Astrocyte (in vitro differentiated cells and primary cell): ENCODE measurements around the gene BICDL2. TPM values are rescaled to one million over a fixed set of nuclear protein-coding genes. Genes with fewer than 3 reads are reported as not detected.

Experiments
- DNase-seq: peaks from one replicate; pipeline ENCODE4 v3.0.0-alpha.2; 2010; ENCODE audit warnings: low read depth
- FAIRE-seq: peaks from 2 replicates; lab custom pipeline; 2011; peaks lifted over from hg19 to GRCh38; lab: Jason Lieb, UNC
- H2AFZ ChIP-seq: 2 replicates; pipeline ENCODE4 v1.6.0; 2012; ENCODE audit warnings: low read depth, low read length, inconsistent platforms
- H3K27ac ChIP-seq: 2 replicates; pipeline ENCODE4 v1.5.1; 2011; ENCODE audit warnings: low read depth, low read length, inconsistent platforms
- H3K27me3 ChIP-seq: 2 replicates; pipeline ENCODE4 v1.6.0; 2011; ENCODE audit warnings: low read length, inconsistent platforms; ENCODE audit not compliant: insufficient read depth
- H3K36me3 ChIP-seq: 2 replicates; pipeline ENCODE4 v1.5.1; 2011; ENCODE audit warnings: low read length, inconsistent platforms; ENCODE audit not compliant: insufficient read depth
- H3K4me1 ChIP-seq: 2 replicates; pipeline ENCODE4 v1.5.1; 2011; ENCODE audit warnings: low read length, inconsistent platforms; ENCODE audit not compliant: insufficient read depth
- H3K4me2 ChIP-seq: 2 replicates; pipeline ENCODE4 v1.6.0; 2012; ENCODE audit warnings: low read length, inconsistent platforms
- H3K4me3 ChIP-seq: 2 replicates; pipeline ENCODE4 v1.5.1; 2011; ENCODE audit warnings: low read depth, mild to moderate bottlenecking, low read length, inconsistent platforms; ENCODE audit not compliant: insufficient read depth
- H3K79me2 ChIP-seq: 2 replicates; pipeline ENCODE4 v1.6.0; 2012; ENCODE audit warnings: mild to moderate bottlenecking, low read length, inconsistent platforms; ENCODE audit not compliant: insufficient read depth
- H3K9ac ChIP-seq: 2 replicates; pipeline ENCODE4 v1.6.0; 2012; ENCODE audit warnings: mild to moderate bottlenecking, low read length, inconsistent platforms
- H3K9me3 ChIP-seq: 2 replicates; pipeline ENCODE4 v1.5.1; 2012; ENCODE audit warnings: low read depth, mild to moderate bottlenecking, low read length, inconsistent platforms; ENCODE audit not compliant: insufficient read depth
- H4K20me1 ChIP-seq: 2 replicates; pipeline ENCODE4 v1.6.0; 2012; ENCODE audit warnings: low read length, inconsistent platforms; ENCODE audit not compliant: insufficient read depth
- H3K27ac Mint-ChIP-seq: one replicate; pipeline ENCODE4 v1.8.0; 2021; ENCODE audit warnings: mild to moderate bottlenecking, mixed read lengths; ENCODE audit not compliant: unreplicated experiment
- H3K27me3 Mint-ChIP-seq: one replicate; pipeline ENCODE4 v1.8.0; 2021; ENCODE audit warnings: low read depth, mixed read lengths; ENCODE audit not compliant: unreplicated experiment
- H3K36me3 Mint-ChIP-seq: one replicate; pipeline ENCODE4 v1.8.0; 2021; ENCODE audit warnings: low read depth, mixed read lengths; ENCODE audit not compliant: unreplicated experiment
- H3K4me1 Mint-ChIP-seq: one replicate; pipeline ENCODE4 v1.8.0; 2021; ENCODE audit warnings: low read depth, mixed read lengths; ENCODE audit not compliant: unreplicated experiment
- H3K4me3 Mint-ChIP-seq: one replicate; pipeline ENCODE4 v1.8.0; 2021; ENCODE audit warnings: mild to moderate bottlenecking, moderate library complexity, mixed read lengths; ENCODE audit not compliant: unreplicated experiment
- H3K9me3 Mint-ChIP-seq: one replicate; pipeline ENCODE4 v1.8.0; 2021; ENCODE audit warnings: mild to moderate bottlenecking, mixed read lengths; ENCODE audit not compliant: unreplicated experiment
- CTCF ChIP-seq: IDR thresholded peaks from 2 replicates; pipeline ENCODE4 v1.5.1; 2011; ENCODE audit warnings: low read depth, mild to moderate bottlenecking, inconsistent platforms, low read length, moderate library complexity; ENCODE audit not compliant: insufficient read depth
- EZH2 ChIP-seq: IDR thresholded peaks from 2 replicates; pipeline ENCODE4 v1.6.1; 2012; ENCODE audit warnings: mild to moderate bottlenecking, low read length, inconsistent platforms; ENCODE audit not compliant: insufficient read depth
- total RNA-seq: library from RNA; stranded (reverse); gene quantifications from 2 replicates; pipeline ENCODE4 v1.2.1, GENCODE V29; 2021

BICDL2 gene
- total RNA-seq, 1 donor from 2014 or later, result 0.16 TPM

GRCh38 chr16:2980227-2981176 is 56.2 kb downstream of the BICDL2 start, which contains the start of gene PKMYT1:
TSS of gene PKMYT1 (minus strand) at chr16:2980446. CDS start at chr16:2979657, 789 bp downstream.
- Histone ChIP-seq H3K27me3 (no peaks in the 10 kb centered on the region), H2AFZ (peak within 1 kb of the TSS; percentile 97), H3K4me2 (peak within 1 kb of the TSS; percentile 97), H3K4me1 (peaks cover 17% of the 10 kb centered on the region), H3K79me2 (peaks cover 6% of the 10 kb centered on the region), H3K36me3 (no peaks in the 10 kb centered on the region), H3K9ac (peak within 1 kb of the TSS; percentile 92), H3K27ac (peak within 1 kb of the TSS; percentile 77), H3K4me3 (peak within 1 kb of the TSS; percentile 68), H3K9me3 (no peaks in the 10 kb centered on the region), H4K20me1 (no peaks in the 10 kb centered on the region)
- FAIRE-seq (no peak), DNase-seq (peak; percentile 41)
- Mint-ChIP-seq H3K27me3 (peaks cover 10% of the 10 kb centered on the region), H3K4me1 (peaks cover 3% of the 10 kb centered on the region), H3K36me3 (no peaks in the 10 kb centered on the region), H3K27ac (peak within 1 kb of the TSS; percentile 72), H3K9me3 (no peaks in the 10 kb centered on the region), H3K4me3 (peak within 1 kb of the TSS; percentile 83)
- no peak for TF ChIP-seq EZH2
- TF ChIP-seq CTCF, result no peak

GRCh38 chr16:2979669-2980226 is 57.0 kb downstream of the BICDL2 start:
- peak overlapping the region; percentile 97 for H3K4me2 ChIP-seq
- peak overlapping the region; percentile 68 for H3K4me3 ChIP-seq
- H3K27me3 Mint-ChIP-seq, result peaks cover 10% of the 10 kb centered on the region
- peaks cover 17% of the 10 kb centered on the region for H3K4me1 ChIP-seq
- peak overlapping the region; percentile 92 for H3K9ac ChIP-seq
- no peaks in the 10 kb centered on the region for H3K36me3 ChIP-seq
- H2AFZ ChIP-seq, result peak overlapping the region; percentile 97
- FAIRE-seq, result no peak
- no peaks in the 10 kb centered on the region for H4K20me1 ChIP-seq
- H3K27me3 ChIP-seq, result no peaks in the 10 kb centered on the region
- H3K9me3 Mint-ChIP-seq, result no peaks in the 10 kb centered on the region
- no peak for DNase-seq
- no peak for TF ChIP-seq CTCF
- TF ChIP-seq EZH2, result no peak
- no peaks in the 10 kb centered on the region for H3K36me3 Mint-ChIP-seq
- H3K4me3 Mint-ChIP-seq, result peak overlapping the region; percentile 74
- peak overlapping the region; percentile 77 for H3K27ac ChIP-seq
- no peaks in the 10 kb centered on the region for H3K9me3 ChIP-seq
- peaks cover 6% of the 10 kb centered on the region for H3K79me2 ChIP-seq
- no peak overlapping the region for H3K27ac Mint-ChIP-seq
- H3K4me1 Mint-ChIP-seq, result peaks cover 3% of the 10 kb centered on the region

Other genes starting within 250 kb of the BICDL2 start
- gene PRSS33, start 249.4 kb downstream of the BICDL2 start, total RNA-seq, result not detected in 2 replicates
- not detected in 2 replicates for gene PRSS41, start 238.5 kb downstream of the BICDL2 start, total RNA-seq
- gene PRSS21, start 219.7 kb downstream of the BICDL2 start, total RNA-seq, result not detected in 2 replicates
- not detected in 2 replicates for gene ZG16B, start 206.6 kb downstream of the BICDL2 start, total RNA-seq
- gene PRSS22, start 178.8 kb downstream of the BICDL2 start, total RNA-seq, result 0.58 and 1.5 TPM in 2 replicates
- gene FLYWCH2, start 153.7 kb downstream of the BICDL2 start, total RNA-seq, result 36.5 and 40.7 TPM in 2 replicates
- 53.4 and 58.9 TPM in 2 replicates for gene FLYWCH1, start 125.0 kb downstream of the BICDL2 start, total RNA-seq
- gene KREMEN2, start 72.7 kb downstream of the BICDL2 start, total RNA-seq, result 7.5 and 8.0 TPM in 2 replicates
- 4.8 and 5.4 TPM in 2 replicates for gene PAQR4, start 67.6 kb downstream of the BICDL2 start, total RNA-seq
- gene PKMYT1, start 56.5 kb downstream of the BICDL2 start, total RNA-seq, result 3.9 TPM in 2 replicates
- 0.14 and 0.48 TPM in 2 replicates for gene CLDN9, start 24.0 kb downstream of the BICDL2 start, total RNA-seq
- 449 and 584 TPM in 2 replicates for gene CLDN6, start 18.8 kb downstream of the BICDL2 start, total RNA-seq
- gene TNFRSF12A, start 16.6 kb downstream of the BICDL2 start, total RNA-seq, result 262 and 275 TPM in 2 replicates
- gene HCFC1R1, start 13.0 kb downstream of the BICDL2 start, total RNA-seq, result 47.0 and 71.6 TPM in 2 replicates
- gene THOC6, start 12.9 kb downstream of the BICDL2 start, total RNA-seq, result 17.4 and 22.3 TPM in 2 replicates
- gene MMP25, start 9.6 kb upstream of the BICDL2 start, total RNA-seq, result 0.89 and 1.3 TPM in 2 replicates
- 27.8 and 43.8 TPM in 2 replicates for gene IL32, start 28.7 kb upstream of the BICDL2 start, total RNA-seq
- 0.22 and 0.25 TPM in 2 replicates for gene ZSCAN10, start 62.4 kb upstream of the BICDL2 start, total RNA-seq
- gene ZNF205, start 75.6 kb upstream of the BICDL2 start, total RNA-seq, result 13.2 and 15.4 TPM in 2 replicates
- 11.3 and 12.0 TPM in 2 replicates for gene ZNF213, start 98.1 kb upstream of the BICDL2 start, total RNA-seq
- 0.32 TPM in 1 of 2 replicates, not detected in the other for gene OR1F1, start 151.3 kb upstream of the BICDL2 start, total RNA-seq
- 8.6 and 9.2 TPM in 2 replicates for gene ZNF200, start 198.2 kb upstream of the BICDL2 start, total RNA-seq
- gene MEFV, start 219.7 kb upstream of the BICDL2 start, total RNA-seq, result not detected in 2 replicates
- gene ZNF263, start 246.5 kb upstream of the BICDL2 start, total RNA-seq, result 31.4 and 34.7 TPM in 2 replicates